NCI-H2081 treated with DMSO at 0.1 percent for 48 hours (cell line): ENCODE results near the gene GNMT.
"Not testable (repeated sequence)": the region's sequence is repeated elsewhere in the genome, so short reads cannot be mapped to it uniquely, and the experiment has no call there.

Experiments used
- DNase-seq: peaks from one replicate; lab custom pipeline; 2025; lab: John Stamatoyannopoulos, UW

The GNMT gene

GRCh38 chr6:42941356-42941755 is 19.2 kb upstream of the GNMT start:
- DNase-seq = not testable (repeated sequence)

- no peak for DNase-seq
Measured at GRCh38 chr6:42942444-42942843, 18.1 kb upstream of the GNMT start.

GRCh38 chr6:42947950-42948349 is 12.6 kb upstream of the GNMT start:
- DNase-seq = no peak

GRCh38 chr6:42952389-42952788 is 8.2 kb upstream of the GNMT start:
- DNase-seq = no peak

GRCh38 chr6:42954405-42954804 is 6.1 kb upstream of the GNMT start:
- not testable (repeated sequence) for DNase-seq

- no peak for DNase-seq
Measured at GRCh38 chr6:42958125-42958524, 2.4 kb upstream of the GNMT start.

- no peak for DNase-seq
Measured at GRCh38 chr6:42959917-42960242, 674 bp upstream of the GNMT start.

- no peak for DNase-seq
Measured at GRCh38 chr6:42961020-42961470, 491 bp downstream of the GNMT start.

GRCh38 chr6:42962096-42962495 is 1.5 kb downstream of the GNMT start:
- no peak for DNase-seq

- no peak for DNase-seq
Measured at GRCh38 chr6:42962502-42963178, 2.1 kb downstream of the GNMT start.

GRCh38 chr6:42963179-42963854 is 2.8 kb downstream of the GNMT start:
- DNase-seq = no peak

- no peak for DNase-seq
Measured at GRCh38 chr6:42963855-42964605, 3.5 kb downstream of the GNMT start.

GRCh38 chr6:42966571-42966970 is 6.0 kb downstream of the GNMT start:
- no peak for DNase-seq

- DNase-seq = no peak
Measured at GRCh38 chr6:42967228-42967627, 6.7 kb downstream of the GNMT start.

GRCh38 chr6:42968126-42968701 is 7.7 kb downstream of the GNMT start:
- DNase-seq = no peak

- no peak for DNase-seq
Measured at GRCh38 chr6:42968783-42969182, 8.2 kb downstream of the GNMT start.

- DNase-seq = no peak
Measured at GRCh38 chr6:42969431-42969830, 8.9 kb downstream of the GNMT start.

- no peak for DNase-seq
Measured at GRCh38 chr6:42969934-42970333, 9.4 kb downstream of the GNMT start.

GRCh38 chr6:42970871-42971612 is 10.5 kb downstream of the GNMT start:
- DNase-seq = no peak

GRCh38 chr6:42971746-42972327 is 11.3 kb downstream of the GNMT start:
- no peak for DNase-seq

- no peak for DNase-seq
Measured at GRCh38 chr6:42973926-42974325, 13.4 kb downstream of the GNMT start.
